ENCODE measurements around the gene SHLD1.
"Not testable (repeated sequence)": the region's sequence is repeated elsewhere in the genome, so short reads cannot be mapped to it uniquely, and the experiment has no call there.

SHLD1 gene

GRCh38 chr20:5781367-5781766 is 31.2 kb downstream of the SHLD1 start:
- DNase-seq (ENCODE audit: low spot score), result not testable (repeated sequence)

- DNase-seq (ENCODE audit: low spot score), result peak; percentile 70
Observed at GRCh38 chr20:5781798-5782750, 31.9 kb downstream of the SHLD1 start.

- DNase-seq (ENCODE audit: low spot score), result peak; percentile 93
Observed at GRCh38 chr20:5784735-5785134, 34.5 kb downstream of the SHLD1 start.

DNA sequence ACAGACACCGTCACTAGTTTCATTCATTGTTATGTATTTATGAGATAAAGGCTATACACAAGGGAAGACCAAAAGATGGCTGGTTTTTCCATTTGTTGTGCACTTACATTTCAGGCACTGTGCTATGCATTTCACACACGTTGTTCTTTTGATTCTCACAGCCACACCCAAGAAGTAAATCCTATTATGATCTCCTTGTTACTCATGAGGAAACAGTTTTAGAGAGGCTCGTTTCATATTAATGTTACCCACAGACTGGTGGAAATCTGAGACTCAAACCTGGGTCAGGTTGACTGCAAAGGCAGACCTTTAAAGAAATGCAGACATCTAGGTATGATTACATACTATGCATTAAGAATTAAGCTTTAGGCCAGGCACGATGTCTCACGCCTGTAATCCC is 34.9 kb downstream of the SHLD1 start:
- no peak for DNase-seq (ENCODE audit: low spot score)

DNA sequence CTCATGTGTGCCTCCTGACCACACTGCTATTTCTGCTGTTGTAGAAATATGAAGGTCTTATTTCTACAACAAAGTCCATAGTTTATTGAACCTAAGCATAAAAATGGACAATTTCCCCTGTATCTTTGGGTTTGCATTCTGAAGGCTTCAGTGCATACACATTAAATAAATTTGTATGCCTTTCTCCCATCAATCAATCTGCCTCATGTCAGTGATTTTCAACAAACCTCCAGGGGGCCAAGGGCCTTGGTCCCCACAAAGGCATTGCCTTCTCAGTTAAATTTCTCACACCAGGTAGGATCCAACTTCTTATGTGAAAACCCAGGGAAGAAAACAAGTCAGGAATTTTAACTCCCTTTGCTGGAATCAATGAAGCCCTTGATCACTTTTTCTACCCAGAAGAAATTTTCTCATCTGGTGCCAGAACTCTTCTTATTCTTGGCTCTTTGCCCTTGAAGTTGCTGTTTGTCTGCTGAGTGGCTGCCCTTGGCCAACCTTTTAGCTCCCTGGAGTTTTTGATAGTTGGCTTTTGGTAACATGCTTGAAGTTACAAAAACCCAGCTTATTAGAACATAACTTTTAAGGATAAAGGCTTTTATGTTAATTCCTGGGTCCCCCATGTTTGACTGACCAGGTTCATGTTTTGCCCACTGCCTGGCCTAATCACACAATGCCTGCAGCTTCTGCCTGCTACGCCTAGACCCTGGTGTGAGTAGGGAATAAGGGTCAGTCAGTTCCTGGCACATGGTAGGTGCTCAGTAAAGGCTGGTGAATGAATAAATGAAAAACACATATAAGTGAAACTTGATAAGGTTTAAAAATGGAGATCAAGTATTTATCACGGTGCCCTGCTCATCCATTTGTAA is 37.0 kb downstream of the SHLD1 start:
- DNase-seq (ENCODE audit: low spot score), result peak; percentile 91

GRCh38 chr20:5787796-5788165 is 37.6 kb downstream of the SHLD1 start:
- DNase-seq (ENCODE audit: low spot score), result peak; percentile 70

- peak; percentile 97 for DNase-seq (ENCODE audit: low spot score)
Observed at GRCh38 chr20:5788385-5788895, 38.2 kb downstream of the SHLD1 start.

- no peak for DNase-seq (ENCODE audit: low spot score)
Observed at GRCh38 chr20:5789827-5790226, 39.6 kb downstream of the SHLD1 start.

- no peak for DNase-seq (ENCODE audit: low spot score)
Observed at GRCh38 chr20:5793916-5794315, 43.7 kb downstream of the SHLD1 start.

DNA sequence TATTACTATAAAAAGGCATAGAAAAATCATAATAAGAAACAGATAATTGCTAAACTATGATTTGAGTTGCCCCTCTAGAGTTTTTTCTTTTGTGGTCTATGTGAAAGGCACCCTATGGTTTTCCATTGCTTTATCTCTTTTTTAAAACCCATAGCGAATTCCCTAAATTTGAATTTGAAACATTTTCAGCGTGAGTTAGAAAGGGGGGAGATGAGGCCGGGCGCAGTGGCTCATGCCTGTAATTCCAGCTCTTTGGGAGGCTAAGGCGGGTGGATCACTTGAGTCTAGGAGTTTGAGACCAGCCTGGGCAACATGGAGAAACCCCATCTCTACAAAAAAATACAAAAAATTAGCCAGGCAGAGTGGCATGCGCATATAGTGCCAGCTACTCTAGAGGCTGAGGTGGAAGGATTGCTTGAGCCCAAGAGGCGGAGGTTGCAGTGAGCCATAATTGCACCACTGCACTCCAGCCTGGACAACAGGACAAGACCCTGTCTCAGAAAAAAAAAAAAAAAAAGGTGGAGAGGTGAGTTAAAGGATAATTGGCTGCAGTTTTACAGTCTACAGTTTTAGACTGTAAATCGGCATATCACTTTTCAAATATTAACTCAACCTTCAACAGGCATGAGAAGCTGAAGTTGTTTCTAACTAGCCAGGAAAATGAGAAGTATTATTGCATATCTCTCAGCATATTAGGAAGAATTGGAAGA is 46.3 kb downstream of the SHLD1 start:
- no peak for DNase-seq (ENCODE audit: low spot score)

- DNase-seq (ENCODE audit: low spot score), result no peak
Observed at GRCh38 chr20:5797165-5797564, 47.0 kb downstream of the SHLD1 start.

DNA sequence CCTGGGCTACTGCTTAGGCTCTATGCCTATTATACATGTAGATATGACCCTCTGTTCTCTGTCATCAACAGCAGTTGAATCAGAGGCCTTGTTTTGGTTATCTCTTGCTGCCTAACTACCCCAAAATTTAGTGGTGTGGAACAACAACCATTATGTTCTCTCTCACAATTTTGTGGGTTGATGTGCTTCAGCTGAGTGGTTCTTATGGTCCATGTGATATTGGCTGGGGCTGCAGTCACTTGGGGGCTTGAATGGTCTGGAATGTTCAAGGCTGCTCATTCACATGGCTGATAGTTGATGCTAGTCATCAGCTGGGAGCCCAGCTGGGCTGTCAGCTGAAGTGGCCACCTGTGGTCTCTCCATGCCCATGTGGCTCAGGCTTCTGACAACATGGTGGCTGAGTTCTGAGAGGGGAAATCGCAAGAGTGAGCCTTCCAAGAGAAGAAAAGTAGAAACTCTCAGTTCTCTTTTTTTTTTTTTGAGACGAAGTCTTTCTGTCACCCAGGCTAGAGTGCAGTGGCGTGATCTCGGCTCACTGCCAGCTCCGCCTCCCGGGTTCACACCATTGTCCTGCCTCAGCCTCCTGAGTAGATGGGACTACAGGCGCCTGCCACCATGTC is 47.8 kb downstream of the SHLD1 start:
- DNase-seq (ENCODE audit: low spot score), result no peak

DNA sequence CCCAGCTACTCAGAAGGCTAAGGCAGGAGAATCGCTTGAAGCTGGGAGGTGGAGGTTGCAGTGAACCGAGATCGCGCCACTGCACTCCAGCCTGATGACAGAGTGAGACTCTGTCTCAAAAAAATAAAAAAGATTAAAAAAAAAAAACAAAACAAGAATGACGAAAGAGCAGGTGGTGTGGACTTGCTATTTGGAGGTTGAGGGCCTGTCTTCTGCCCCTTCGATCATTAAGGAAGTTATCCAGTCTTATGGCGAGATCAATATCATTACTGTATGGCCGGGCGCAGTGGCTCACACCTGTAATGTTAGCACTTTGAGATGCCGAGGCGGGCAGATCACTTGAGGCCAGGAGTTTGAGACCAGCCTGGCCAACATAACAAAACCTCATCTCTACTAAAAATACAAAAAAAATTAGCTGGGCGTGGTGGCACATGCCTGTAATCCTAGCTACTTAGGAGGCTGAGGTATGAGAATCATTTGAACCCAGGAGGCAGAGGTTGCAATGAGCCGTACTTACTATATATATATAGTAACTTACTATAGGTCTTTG is 53.6 kb downstream of the SHLD1 start:
- not testable (repeated sequence) for DNase-seq (ENCODE audit: low spot score)

DNA sequence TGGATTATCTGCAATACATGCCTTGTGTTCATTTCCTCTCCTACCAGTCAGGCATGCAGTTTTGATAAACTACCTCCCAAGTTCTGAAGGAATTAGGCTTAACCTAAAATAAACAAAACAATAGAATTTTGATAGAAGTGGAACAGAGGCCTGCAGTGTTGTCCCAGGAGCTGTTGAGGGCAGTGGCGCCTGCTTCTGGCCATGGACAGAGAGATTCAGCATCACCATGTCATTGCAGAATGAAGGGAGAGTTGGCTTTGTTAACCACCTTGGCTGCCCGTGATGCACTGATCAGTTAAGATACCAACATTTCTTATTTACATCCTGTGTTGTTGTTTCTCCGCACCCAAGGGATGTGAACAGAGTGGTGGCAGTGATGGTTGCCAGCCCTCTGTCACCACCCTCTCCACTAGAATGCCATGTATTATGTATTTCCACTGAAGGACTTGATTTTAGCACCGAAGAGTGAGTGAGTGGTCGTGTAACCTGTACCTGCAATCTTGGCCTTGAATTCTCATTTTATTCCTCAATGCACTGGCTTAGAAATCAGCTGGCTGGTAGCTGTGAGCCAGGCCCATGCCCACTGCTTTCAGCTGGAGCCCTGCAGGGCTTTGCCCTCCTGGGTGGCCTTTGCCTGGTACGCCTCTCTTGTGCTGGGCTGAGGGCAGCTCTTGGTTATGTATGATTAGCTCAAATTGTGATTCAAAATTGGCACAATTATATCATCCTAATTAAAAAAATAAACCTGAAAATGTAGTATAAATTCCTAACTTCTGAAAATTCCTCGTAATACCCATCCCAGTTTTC is 56.5 kb downstream of the SHLD1 start:
- DNase-seq (ENCODE audit: low spot score), result no peak

DNA sequence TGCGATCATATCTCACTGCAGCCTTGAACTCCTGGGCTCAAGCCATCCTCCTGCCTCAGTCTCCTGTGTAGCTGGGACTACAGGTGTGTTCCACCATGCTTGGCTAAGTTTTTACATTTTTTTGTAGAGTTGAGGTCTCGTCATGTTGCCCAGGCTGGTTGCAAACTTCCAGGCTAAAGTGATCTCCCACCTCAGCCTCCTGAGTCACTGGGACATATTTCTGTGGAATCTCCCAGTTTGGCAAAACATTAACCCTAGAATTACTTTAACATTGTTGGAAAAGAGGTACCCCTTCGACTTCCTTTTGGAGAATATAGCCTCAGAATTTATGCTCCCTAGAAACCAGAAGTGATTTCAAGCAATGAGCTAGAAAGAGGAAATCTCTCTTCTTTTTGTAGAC is 57.2 kb downstream of the SHLD1 start:
- no peak for DNase-seq (ENCODE audit: low spot score)

- no peak for DNase-seq (ENCODE audit: low spot score)
Observed at GRCh38 chr20:5808901-5809300, 58.7 kb downstream of the SHLD1 start.

- no peak for DNase-seq (ENCODE audit: low spot score)
Observed at GRCh38 chr20:5809495-5809894, 59.3 kb downstream of the SHLD1 start.

- no peak for DNase-seq (ENCODE audit: low spot score)
Observed at GRCh38 chr20:5810800-5811422, 60.7 kb downstream of the SHLD1 start.

GRCh38 chr20:5811746-5812145 is 61.5 kb downstream of the SHLD1 start:
- DNase-seq (ENCODE audit: low spot score), result no peak

- DNase-seq (ENCODE audit: low spot score), result no peak
Observed at GRCh38 chr20:5818346-5818681, 68.1 kb downstream of the SHLD1 start.
